T-helper 2 cell treated with Interferon-gamma antibody and Interleukin-4, amounts not matched to agents 5 μg/mL and 100 μg/mL, for 36 hours (primary cell): ENCODE data around the gene ZNF644.

Experiments
- DNase-seq: peaks from one replicate; pipeline ENCODE4 v3.0.0; 2021; ENCODE audit warnings: low spot score
- H3K27ac Mint-ChIP-seq: one replicate; pipeline ENCODE4 v1.8.0; 2021; ENCODE audit warnings: mild to moderate bottlenecking, mixed read lengths
- H3K27me3 Mint-ChIP-seq: one replicate; pipeline ENCODE4 v1.8.0; 2021; ENCODE audit warnings: low read depth, mixed read lengths
- H3K36me3 Mint-ChIP-seq: one replicate; pipeline ENCODE4 v1.8.0; 2021; ENCODE audit warnings: low read depth, mixed read lengths
- H3K4me1 Mint-ChIP-seq: one replicate; pipeline ENCODE4 v1.8.0; 2021; ENCODE audit warnings: low read depth, mixed read lengths
- H3K4me3 Mint-ChIP-seq: one replicate; pipeline ENCODE4 v1.8.0; 2022; ENCODE audit warnings: mild to moderate bottlenecking, moderate library complexity, mixed read lengths
- H3K9me3 Mint-ChIP-seq: one replicate; pipeline ENCODE4 v1.8.0; 2021; ENCODE audit warnings: mixed read lengths

The ZNF644 gene

GRCh38 chr1:91038582-91038981 lies 16.7 kb upstream of the ZNF644 start:
- peaks cover 4% of the 10 kb centered on the region for H3K9me3 Mint-ChIP-seq
- no peaks in the 10 kb centered on the region for H3K4me1 Mint-ChIP-seq
- no peak for DNase-seq
- H3K27me3 Mint-ChIP-seq: peaks cover 2% of the 10 kb centered on the region
- no peak overlapping the region for H3K27ac Mint-ChIP-seq
- no peaks in the 10 kb centered on the region for H3K36me3 Mint-ChIP-seq
- H3K4me3 Mint-ChIP-seq: no peak overlapping the region

- no peak for DNase-seq
Measured at GRCh38 chr1:91036894-91037829, 15.3 kb upstream of the ZNF644 start.

GRCh38 chr1:91032349-91032748 lies 10.5 kb upstream of the ZNF644 start:
- Mint-ChIP-seq H3K9me3 (no peaks in the 10 kb centered on the region), H3K4me1 (no peaks in the 10 kb centered on the region), H3K27ac (no peak overlapping the region), H3K36me3 (no peaks in the 10 kb centered on the region), H3K4me3 (no peak overlapping the region), H3K27me3 (peaks cover 24% of the 10 kb centered on the region)
- no peak for DNase-seq

More at GRCh38 chr1:91036894-91037829, 15.3 kb upstream of the ZNF644 start:
- H3K27me3 Mint-ChIP-seq: peaks cover 12% of the 10 kb centered on the region
- H3K36me3 Mint-ChIP-seq: no peaks in the 10 kb centered on the region
- peaks cover 4% of the 10 kb centered on the region for H3K9me3 Mint-ChIP-seq
- no peak overlapping the region for H3K27ac Mint-ChIP-seq
- no peak overlapping the region for H3K4me3 Mint-ChIP-seq
- H3K4me1 Mint-ChIP-seq: no peaks in the 10 kb centered on the region

- Mint-ChIP-seq H3K27ac (no peak overlapping the region), H3K27me3 (peaks cover 26% of the 10 kb centered on the region), H3K9me3 (no peaks in the 10 kb centered on the region), H3K36me3 (no peaks in the 10 kb centered on the region), H3K4me1 (no peaks in the 10 kb centered on the region), H3K4me3 (no peak overlapping the region)
- no peak for DNase-seq
Measured at GRCh38 chr1:91031081-91031480, 9.2 kb upstream of the ZNF644 start.

DNA sequence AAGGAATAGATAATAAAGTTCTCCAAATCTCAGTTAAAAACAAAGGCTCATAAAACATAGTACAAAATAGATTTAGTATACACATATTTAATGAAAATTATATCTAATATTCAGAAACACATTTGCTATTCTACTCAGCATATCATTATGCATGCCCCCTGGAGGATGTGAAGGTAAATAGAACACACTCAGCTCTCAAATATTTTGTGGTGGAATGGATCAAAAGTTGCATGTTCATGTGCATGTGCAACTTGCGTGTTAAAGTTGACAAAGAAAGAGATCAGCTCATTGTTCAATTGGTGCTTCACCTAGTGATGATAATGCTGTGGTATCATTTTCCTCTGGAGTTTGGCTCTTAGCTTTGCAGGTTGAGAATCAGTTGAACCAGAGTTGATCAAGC lies 4.9 kb upstream of the ZNF644 start:
- Mint-ChIP-seq H3K36me3 (no peaks in the 10 kb centered on the region), H3K9me3 (no peaks in the 10 kb centered on the region), H3K4me3 (no peak overlapping the region), H3K4me1 (peaks cover 5% of the 10 kb centered on the region), H3K27ac (no peak overlapping the region), H3K27me3 (peaks cover 11% of the 10 kb centered on the region)
- DNase-seq: no peak

DNA sequence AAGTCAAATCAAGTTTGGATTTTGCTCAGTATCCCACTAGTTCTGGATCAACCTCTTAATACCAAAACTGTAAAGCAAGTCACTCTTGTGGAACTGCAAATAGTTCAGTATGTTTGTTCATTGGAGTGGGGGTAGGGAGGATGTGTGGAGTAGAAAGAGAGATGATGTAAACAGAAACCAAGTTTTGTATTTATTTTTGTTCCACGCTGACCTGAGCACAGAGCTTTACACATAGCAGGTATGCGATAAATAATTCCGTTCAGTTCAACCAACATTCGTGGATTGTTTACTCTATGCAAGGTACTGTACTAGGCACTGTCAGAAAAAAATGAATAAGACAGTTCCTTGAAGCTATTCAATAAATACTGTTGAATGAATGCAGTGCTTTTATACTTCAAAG lies 4.5 kb upstream of the ZNF644 start:
- no peak overlapping the region for H3K4me3 Mint-ChIP-seq
- H3K36me3 Mint-ChIP-seq: no peaks in the 10 kb centered on the region
- H3K4me1 Mint-ChIP-seq: peaks cover 5% of the 10 kb centered on the region
- H3K9me3 Mint-ChIP-seq: no peaks in the 10 kb centered on the region
- peaks cover 9% of the 10 kb centered on the region for H3K27me3 Mint-ChIP-seq
- no peak overlapping the region for H3K27ac Mint-ChIP-seq
- DNase-seq: no peak

DNA sequence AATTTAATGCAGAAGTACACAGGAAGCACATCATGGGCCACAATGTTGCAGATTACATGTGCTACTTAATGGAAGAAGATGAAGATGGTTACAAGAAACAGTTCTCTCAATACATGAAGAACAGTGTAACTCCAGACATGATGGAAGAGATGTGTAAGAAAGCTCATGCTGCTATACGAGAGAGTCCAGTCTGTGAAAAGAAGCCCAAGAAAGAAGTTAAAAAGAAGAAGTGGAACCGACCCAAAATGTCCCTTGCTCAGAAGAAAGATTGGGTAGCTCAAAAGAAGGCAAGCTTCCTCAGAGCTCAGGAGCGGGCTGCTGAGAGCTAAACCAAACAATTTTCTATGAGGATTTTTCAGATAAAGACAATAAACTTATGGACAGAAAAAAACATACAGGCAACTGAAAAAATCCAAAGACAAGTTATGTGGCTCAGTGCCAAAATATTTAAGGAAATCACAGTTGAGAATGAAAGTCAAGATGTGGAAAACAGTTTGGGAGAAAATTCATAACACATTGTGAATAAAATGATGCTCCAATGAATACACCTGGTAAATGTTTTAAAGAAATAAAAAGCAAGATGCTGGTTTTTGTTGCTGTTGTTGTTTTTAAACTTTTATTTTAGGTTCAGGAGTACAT lies 2.8 kb upstream of the ZNF644 start:
- Mint-ChIP-seq H3K27me3 (peaks cover 6% of the 10 kb centered on the region), H3K4me1 (peaks cover 13% of the 10 kb centered on the region), H3K27ac (no peak overlapping the region), H3K9me3 (no peaks in the 10 kb centered on the region), H3K36me3 (peaks cover 10% of the 10 kb centered on the region), H3K4me3 (no peak overlapping the region)
- no peak for DNase-seq

GRCh38 chr1:91022518-91022929 lies 689 bp upstream of the ZNF644 start:
- Mint-ChIP-seq H3K9me3 (no peaks in the 10 kb centered on the region), H3K4me3 (peak overlapping the region; percentile 93), H3K27me3 (peaks cover 2% of the 10 kb centered on the region), H3K36me3 (peaks cover 23% of the 10 kb centered on the region), H3K27ac (peak overlapping the region; percentile 99), H3K4me1 (peaks cover 29% of the 10 kb centered on the region)
- no peak for DNase-seq

DNA sequence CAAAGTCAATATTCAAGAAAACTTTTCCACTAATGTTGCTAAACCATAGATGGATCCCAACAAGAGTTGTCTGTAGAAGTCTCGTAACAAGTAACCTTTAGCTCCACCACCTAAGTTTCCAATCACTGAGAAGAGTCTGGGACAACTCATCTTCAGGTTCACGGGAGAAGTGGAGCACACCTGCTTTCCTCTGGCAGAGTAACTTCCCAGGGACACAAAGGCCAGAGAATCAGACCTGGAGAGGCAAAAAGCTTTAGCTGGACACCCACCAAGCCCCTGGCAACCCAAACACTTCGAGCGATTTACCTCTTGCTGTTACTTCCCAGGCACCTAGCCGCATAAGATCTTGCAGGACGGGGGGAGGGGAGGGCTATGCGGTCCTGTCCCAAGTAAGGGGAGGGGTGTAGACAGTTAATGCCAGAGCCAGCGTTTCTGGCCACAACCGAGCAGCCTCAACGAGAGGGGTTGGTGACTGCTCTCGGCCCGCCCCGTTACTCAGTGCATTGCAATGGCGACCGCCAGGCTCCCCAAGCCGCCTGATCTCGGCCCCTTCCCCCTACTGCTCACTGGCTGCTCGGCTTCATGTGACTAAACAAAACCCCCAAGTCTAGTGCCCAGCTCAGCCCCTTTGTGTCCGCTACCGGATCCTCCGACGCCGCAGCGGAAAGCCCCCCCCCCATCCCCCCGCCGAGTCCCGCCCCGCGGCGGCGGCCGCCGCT lies 709 bp downstream of the ZNF644 start:
- DNase-seq: peak; percentile 66
- H3K4me1 Mint-ChIP-seq: peaks cover 30% of the 10 kb centered on the region
- H3K27ac Mint-ChIP-seq: peak overlapping the region; percentile 99
- no peaks in the 10 kb centered on the region for H3K9me3 Mint-ChIP-seq
- H3K4me3 Mint-ChIP-seq: peak overlapping the region; percentile 95
- peaks cover 26% of the 10 kb centered on the region for H3K36me3 Mint-ChIP-seq
- H3K27me3 Mint-ChIP-seq: no peaks in the 10 kb centered on the region

DNA sequence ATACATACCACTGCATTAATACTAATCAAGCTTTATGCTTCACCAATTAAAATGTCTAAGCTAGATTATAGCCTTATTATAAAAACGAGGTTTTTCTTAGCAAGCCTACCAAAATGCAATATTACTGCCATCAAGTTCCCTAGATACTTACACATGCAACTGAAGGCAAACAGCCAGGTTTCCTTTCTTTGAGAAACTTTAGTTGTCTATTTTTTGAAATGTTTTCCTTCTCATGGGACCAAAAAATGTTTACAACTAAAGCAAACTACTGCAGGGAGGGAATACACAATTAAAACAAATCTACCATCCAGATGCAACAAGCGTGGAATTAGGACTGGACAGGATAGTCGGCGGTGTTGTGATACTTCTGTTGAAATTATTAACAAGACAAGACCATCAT lies 1.3 kb downstream of the ZNF644 start:
- peak overlapping the region; percentile 95 for H3K4me3 Mint-ChIP-seq
- H3K9me3 Mint-ChIP-seq: no peaks in the 10 kb centered on the region
- H3K4me1 Mint-ChIP-seq: peaks cover 35% of the 10 kb centered on the region
- H3K27ac Mint-ChIP-seq: peak overlapping the region; percentile 99
- no peaks in the 10 kb centered on the region for H3K27me3 Mint-ChIP-seq
- no peak for DNase-seq
- peaks cover 31% of the 10 kb centered on the region for H3K36me3 Mint-ChIP-seq

GRCh38 chr1:91018006-91018405 lies 3.8 kb downstream of the ZNF644 start:
- H3K36me3 Mint-ChIP-seq: peaks cover 38% of the 10 kb centered on the region
- H3K9me3 Mint-ChIP-seq: no peaks in the 10 kb centered on the region
- H3K4me3 Mint-ChIP-seq: no peak overlapping the region
- peaks cover 45% of the 10 kb centered on the region for H3K4me1 Mint-ChIP-seq
- H3K27ac Mint-ChIP-seq: no peak overlapping the region
- no peaks in the 10 kb centered on the region for H3K27me3 Mint-ChIP-seq
- no peak for DNase-seq

DNA sequence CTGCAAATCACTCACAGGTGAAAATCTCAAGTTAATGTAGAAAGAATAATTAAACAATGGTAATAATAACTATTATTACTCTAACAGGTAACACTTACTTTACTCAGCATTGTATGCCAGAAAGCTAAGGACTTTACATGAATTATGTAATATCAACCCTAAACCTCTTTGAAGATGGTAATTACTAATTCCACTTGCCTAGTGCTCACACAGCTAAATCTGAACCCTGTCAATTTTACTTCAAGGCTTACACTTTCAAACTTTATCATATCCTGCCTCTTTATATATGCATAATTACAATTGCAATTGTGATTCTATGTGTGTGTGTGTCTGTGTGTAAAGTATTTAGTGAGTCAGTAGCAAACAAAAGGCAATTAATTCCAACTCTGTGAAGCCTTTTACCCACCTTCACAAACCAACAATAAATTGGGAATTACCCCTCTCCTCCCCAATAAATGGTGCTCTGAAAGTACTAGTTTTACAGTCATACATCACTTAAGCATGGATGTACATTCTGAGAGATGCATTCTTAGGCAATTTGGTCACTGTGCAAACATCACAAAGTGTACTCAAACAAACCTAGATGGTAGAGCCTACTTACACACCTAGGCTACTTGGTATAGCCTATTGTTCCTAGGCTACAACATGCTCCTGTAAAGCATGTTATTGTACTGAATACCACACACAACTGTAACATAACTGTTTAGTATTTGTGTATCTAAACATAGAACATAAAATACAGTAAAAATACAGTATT lies 5.9 kb downstream of the ZNF644 start:
- Mint-ChIP-seq H3K4me3 (no peak overlapping the region), H3K27ac (no peak overlapping the region), H3K4me1 (peaks cover 52% of the 10 kb centered on the region), H3K27me3 (no peaks in the 10 kb centered on the region), H3K9me3 (no peaks in the 10 kb centered on the region), H3K36me3 (peaks cover 36% of the 10 kb centered on the region)
- DNase-seq: no peak

GRCh38 chr1:91015358-91015780 lies 6.5 kb downstream of the ZNF644 start:
- DNase-seq: no peak
- Mint-ChIP-seq H3K9me3 (no peaks in the 10 kb centered on the region), H3K4me3 (no peak overlapping the region), H3K36me3 (peaks cover 32% of the 10 kb centered on the region), H3K27ac (no peak overlapping the region), H3K27me3 (no peaks in the 10 kb centered on the region), H3K4me1 (peaks cover 50% of the 10 kb centered on the region)
